Skeletal muscle tissue (tissue), 4 donors: ENCODE measurements around the gene FAM47E. TPM values are rescaled to one million over a fixed set of nuclear protein-coding genes. Genes with fewer than 3 reads are reported as not detected.

Source experiments
- H3K27ac ChIP-seq: one replicate; pipeline ENCODE4 v1.7.0; 2013; ENCODE audit warnings: mild to moderate bottlenecking, low read depth, low read length, inconsistent platforms
- H3K27me3 ChIP-seq, 3 donors: one replicate each; pipeline ENCODE4 v1.7.0; 2013; ENCODE audit warnings: low read length in 3 of 3; ENCODE audit not compliant: control insufficient read depth in 3 of 3, insufficient read depth in 3 of 3
- H3K36me3 ChIP-seq, 3 donors: one replicate each; pipeline ENCODE4 v1.7.0; 2013; ENCODE audit warnings: low read length in 3 of 3; ENCODE audit not compliant: control insufficient read depth in 3 of 3, insufficient read depth in 3 of 3
- H3K4me1 ChIP-seq, 3 donors: one replicate each; pipeline ENCODE4 v1.7.0; 2013; ENCODE audit warnings: low read length in 3 of 3, mild to moderate bottlenecking in 3 of 3; ENCODE audit not compliant: control insufficient read depth in 3 of 3, insufficient read depth in 3 of 3
- H3K4me3 ChIP-seq, 3 donors: one replicate each; pipeline ENCODE4 v1.7.0; 2013; ENCODE audit warnings: low read length in 3 of 3
- H3K9ac ChIP-seq, 3 donors: one replicate each; pipeline ENCODE4 v1.7.0; 2013; ENCODE audit warnings: low read length in 3 of 3, mild to moderate bottlenecking in 3 of 3, moderate library complexity in 2 of 3, low read depth in 1 of 3
- H3K9me3 ChIP-seq, 3 donors: one replicate each; pipeline ENCODE4 v1.7.0; 2013; ENCODE audit warnings: low read length in 3 of 3; ENCODE audit not compliant: control insufficient read depth in 3 of 3
- total RNA-seq: library from RNA; depleted of rRNA; stranded (reverse); fragments of >200 nt; gene quantifications from one replicate; pipeline ENCODE4 v1.2.3, GENCODE V29; 2014
- donor health status: Osteomylitis.

The FAM47E gene
- total RNA-seq, 1 donor from 2014 or later = 0.52 TPM

GRCh38 chr4:76224171-76224570 lies 27.4 kb upstream of the FAM47E start:
- Histone ChIP-seq H3K9ac (no peak overlapping the region), H3K9me3 (no peaks in the 10 kb centered on the region), H3K36me3 (no peaks in the 10 kb centered on the region), H3K27ac (no peak overlapping the region), H3K4me3 (no peak overlapping the region), H3K4me1 (peaks cover 5 to 8% (median 5%) of the 10 kb centered on the region in 3 donors), H3K27me3 (no peaks in the 10 kb centered on the region)

- no peak overlapping the region for H3K9ac ChIP-seq
- no peaks in the 10 kb centered on the region for H3K27me3 ChIP-seq
- no peaks in the 10 kb centered on the region for H3K4me1 ChIP-seq
- no peak overlapping the region for H3K4me3 ChIP-seq
- no peaks in the 10 kb centered on the region for H3K9me3 ChIP-seq
- H3K36me3 ChIP-seq = no peaks in the 10 kb centered on the region
- H3K27ac ChIP-seq = no peak overlapping the region
These were observed 25.1 kb upstream of the FAM47E start for GRCh38 chr4:76226418-76226817.

- H3K27me3 ChIP-seq = no peaks in the 10 kb centered on the region
- H3K36me3 ChIP-seq = no peaks in the 10 kb centered on the region
- no peak overlapping the region for H3K4me3 ChIP-seq
- peaks cover 0 to 2% (median 0%) of the 10 kb centered on the region in 3 donors for H3K9me3 ChIP-seq
- H3K27ac ChIP-seq = no peak overlapping the region
- peaks cover 0 to 10% (median 0%) of the 10 kb centered on the region in 3 donors for H3K4me1 ChIP-seq
- no peak overlapping the region for H3K9ac ChIP-seq
These were observed 18.8 kb upstream of the FAM47E start for GRCh38 chr4:76232681-76233080.

- no peak overlapping the region for H3K9ac ChIP-seq
- H3K4me1 ChIP-seq = peaks cover 0 to 11% (median 2%) of the 10 kb centered on the region in 3 donors
- H3K27ac ChIP-seq = no peak overlapping the region
- peaks cover 0 to 2% (median 0%) of the 10 kb centered on the region in 3 donors for H3K9me3 ChIP-seq
- no peak overlapping the region for H3K4me3 ChIP-seq
- H3K36me3 ChIP-seq = no peaks in the 10 kb centered on the region
- H3K27me3 ChIP-seq = no peaks in the 10 kb centered on the region
These were observed 18.4 kb upstream of the FAM47E start for GRCh38 chr4:76233083-76233482.

GRCh38 chr4:76233529-76233928 lies 18.0 kb upstream of the FAM47E start:
- no peaks in the 10 kb centered on the region for H3K27me3 ChIP-seq
- H3K9ac ChIP-seq = no peak overlapping the region
- H3K4me1 ChIP-seq = peaks cover 0 to 11% (median 3%) of the 10 kb centered on the region in 3 donors
- peaks cover 0 to 2% (median 0%) of the 10 kb centered on the region in 3 donors for H3K9me3 ChIP-seq
- no peak overlapping the region for H3K27ac ChIP-seq
- no peaks in the 10 kb centered on the region for H3K36me3 ChIP-seq
- no peak overlapping the region for H3K4me3 ChIP-seq

- Histone ChIP-seq H3K9ac (no peak overlapping the region), H3K4me3 (no peak overlapping the region), H3K27ac (no peak overlapping the region), H3K27me3 (no peaks in the 10 kb centered on the region), H3K9me3 (peaks cover 0 to 2% (median 0%) of the 10 kb centered on the region in 3 donors), H3K4me1 (peaks cover 3 to 16% (median 5%) of the 10 kb centered on the region in 3 donors), H3K36me3 (no peaks in the 10 kb centered on the region)
These were observed 17.4 kb upstream of the FAM47E start for GRCh38 chr4:76233967-76234678.

- Histone ChIP-seq H3K27ac (no peak overlapping the region), H3K4me1 (peaks cover 3 to 16% (median 5%) of the 10 kb centered on the region in 3 donors), H3K27me3 (no peaks in the 10 kb centered on the region), H3K36me3 (no peaks in the 10 kb centered on the region), H3K9me3 (peaks cover 0 to 2% (median 0%) of the 10 kb centered on the region in 3 donors), H3K9ac (no peak overlapping the region), H3K4me3 (no peak overlapping the region)
These were observed 16.9 kb upstream of the FAM47E start for GRCh38 chr4:76234679-76235044.

GRCh38 chr4:76235407-76235806 lies 16.1 kb upstream of the FAM47E start:
- H3K4me1 ChIP-seq = peaks cover 3 to 16% (median 5%) of the 10 kb centered on the region in 3 donors
- H3K36me3 ChIP-seq = no peaks in the 10 kb centered on the region
- H3K4me3 ChIP-seq = no peak overlapping the region
- no peaks in the 10 kb centered on the region for H3K27me3 ChIP-seq
- no peak overlapping the region for H3K9ac ChIP-seq
- peaks cover 0 to 2% (median 0%) of the 10 kb centered on the region in 3 donors for H3K9me3 ChIP-seq
- no peak overlapping the region for H3K27ac ChIP-seq

- H3K27me3 ChIP-seq = no peaks in the 10 kb centered on the region
- peaks cover 3 to 16% (median 5%) of the 10 kb centered on the region in 3 donors for H3K4me1 ChIP-seq
- H3K27ac ChIP-seq = no peak overlapping the region
- H3K9me3 ChIP-seq = peaks cover 0 to 2% (median 0%) of the 10 kb centered on the region in 3 donors
- H3K36me3 ChIP-seq = no peaks in the 10 kb centered on the region
- no peak overlapping the region for H3K9ac ChIP-seq
- no peak overlapping the region for H3K4me3 ChIP-seq
These were observed 15.6 kb upstream of the FAM47E start for GRCh38 chr4:76235915-76236314.

GRCh38 chr4:76238236-76238635 lies 13.3 kb upstream of the FAM47E start:
- Histone ChIP-seq H3K4me1 (peaks cover 3 to 16% (median 5%) of the 10 kb centered on the region in 3 donors), H3K9me3 (peaks cover 0 to 2% (median 0%) of the 10 kb centered on the region in 3 donors), H3K27me3 (no peaks in the 10 kb centered on the region), H3K36me3 (no peaks in the 10 kb centered on the region), H3K27ac (peak overlapping the region; percentile 98), H3K9ac (peak overlapping the region; percentile 45 to 71 (median 62)), H3K4me3 (peak overlapping the region; percentile 8 to 50 (median 16))
